Vagina (tissue), 2 donors: Measurements from ENCODE around the gene AKT1S1.

Experiments used
- CTCF ChIP-seq, 3 experiments: fragments of 450-650 bp in 2 of 3; fragments of 200-600 bp in 1 of 3; sonication (generic) in 1 of 3; IDR thresholded peaks; one replicate each; pipeline ENCODE4 v1.5.1; 2017 to 2019; ENCODE audit warnings: antibody characterized with exemption in 3 of 3, mild to moderate bottlenecking in 2 of 3, moderate library complexity in 2 of 3
- POLR2A ChIP-seq, 2 donors: fragments of 450-650 bp; IDR thresholded peaks; one replicate each; pipeline ENCODE4 v1.6.1; 2017; ENCODE audit warnings: antibody characterized with exemption in 2 of 2, mild to moderate bottlenecking in 2 of 2, moderate library complexity in 2 of 2

- no peak for TF ChIP-seq CTCF (IDR thresholded peaks at IDR 0.05)
- TF ChIP-seq POLR2A (IDR thresholded peaks at IDR 0.05) = peak in 1 of 2 donors; percentile 40
Measured at GRCh38 chr19:49877879-49878743, 956 bp upstream of the AKT1S1 start.
